ENCODE measurements around the gene PSMD6.

- TF ChIP-seq CTCF (IDR thresholded peaks at IDR 0.05 in 8 of 11, conservative IDR thresholded peaks at IDR 0.05 in 3 of 11), result no peak
- no peak for TF ChIP-seq POLR2AphosphoS5 (IDR thresholded peaks at IDR 0.05)
- TF ChIP-seq POLR2A (IDR thresholded peaks at IDR 0.05), result no peak
Measured at GRCh38 chr3:64039332-64039731, 16.0 kb upstream of the PSMD6 start.

All from spleen (tissue), 7 donors.